Astrocyte (in vitro differentiated cells and primary cell): Measurements from ENCODE around the gene MYO5A.

Experiments used
- CTCF ChIP-seq: IDR thresholded peaks from 2 replicates; pipeline ENCODE4 v1.5.1; 2011; ENCODE audit warnings: low read depth, mild to moderate bottlenecking, inconsistent platforms, low read length, moderate library complexity; ENCODE audit not compliant: insufficient read depth
- EZH2 ChIP-seq: IDR thresholded peaks from 2 replicates; pipeline ENCODE4 v1.6.1; 2012; ENCODE audit warnings: mild to moderate bottlenecking, low read length, inconsistent platforms; ENCODE audit not compliant: insufficient read depth

GRCh38 chr15:52466134-52466701 is 62.5 kb downstream of the MYO5A start:
- TF ChIP-seq CTCF (no peak), EZH2 (no peak)
